Brain microvascular endothelial cell (primary cell): Measurements from ENCODE around the gene KCNQ1.
"Not testable (repeated sequence)": the region's sequence is repeated elsewhere in the genome, so short reads cannot be mapped to it uniquely, and the experiment has no call there.

Source experiments
- DNase-seq: peaks from one replicate; pipeline ENCODE4 v3.0.0-alpha.2; 2020
- H3K27ac ChIP-seq: fragments of 250-450 bp; sonication (Bioruptor Pico); 2 replicates; pipeline ENCODE4 v1.5.1; 2020; ENCODE audit warnings: mild to moderate bottlenecking, moderate library complexity
- H3K27me3 ChIP-seq: fragments of 250-450 bp; sonication (Bioruptor Pico); replicated peaks from 2 replicates; pipeline ENCODE4 v1.5.1; 2020; ENCODE audit warnings: mild to moderate bottlenecking
- H3K36me3 ChIP-seq: fragments of 250-450 bp; sonication (Bioruptor Pico); replicated peaks from 2 replicates; pipeline ENCODE4 v1.5.1; 2020; ENCODE audit warnings: mild to moderate bottlenecking
- H3K4me3 ChIP-seq: 2 replicates; pipeline ENCODE4 v1.5.1; 2011; ENCODE audit warnings: low read depth, mild to moderate bottlenecking, control low read depth, low read length, moderate library complexity
- in situ Hi-C: cut with HindIII; loops from 2 replicates; pipeline ENCODE4 v1.10.0; 2017; ENCODE audit warnings: low sequenced_read_pairs, low pct_ligation_motif_present
- TF ChIP-seq, protein P1 (sequence below): IDR thresholded peaks from 2 replicates; pipeline ENCODE4 v1.5.1; 2011; ENCODE audit warnings: low read depth, mild to moderate bottlenecking, moderate library complexity, low read length, control low read depth, inconsistent platforms; ENCODE audit errors: missing control alignments

The KCNQ1 gene

DNA sequence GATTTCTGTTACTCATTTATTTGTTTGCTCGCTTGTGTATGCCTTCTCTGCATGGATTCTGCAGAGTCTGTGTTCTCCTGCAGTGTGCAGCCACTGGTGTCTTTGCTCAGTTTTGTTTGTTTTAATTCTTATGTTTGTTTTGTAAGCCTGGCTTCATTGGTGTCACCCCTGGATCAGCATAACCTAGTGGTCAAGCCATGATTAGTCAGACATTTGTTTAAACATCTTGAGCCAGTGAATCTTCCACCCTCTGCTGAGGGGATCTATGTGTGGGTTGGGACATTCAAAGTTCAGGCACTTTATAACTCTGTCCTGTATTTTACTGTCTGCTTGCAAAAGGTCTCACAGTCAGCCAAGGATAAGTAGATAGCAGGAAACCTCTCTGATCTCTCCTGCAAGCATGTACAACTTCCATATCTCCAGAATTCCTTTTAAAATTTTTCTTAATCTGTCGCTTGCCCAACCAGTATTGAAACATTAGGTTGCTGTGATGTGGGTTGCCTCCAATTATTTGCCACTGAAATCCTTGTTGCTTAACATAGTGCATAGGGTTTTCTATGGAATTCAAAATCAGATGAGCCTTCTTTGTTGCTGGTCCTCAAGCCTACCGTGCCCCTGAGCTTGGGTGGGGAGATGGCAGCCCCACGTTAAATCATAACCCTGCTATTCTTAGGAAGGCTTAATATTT is 168.2 kb downstream of the KCNQ1 start:
- no peak for DNase-seq
- no peaks in the 10 kb centered on the region for H3K36me3 ChIP-seq
- no peak overlapping the region for H3K27ac ChIP-seq
- peaks cover 6% of the 10 kb centered on the region for H3K27me3 ChIP-seq
- H3K4me3 ChIP-seq, result no peak overlapping the region
- TF ChIP-seq, protein P1, sequence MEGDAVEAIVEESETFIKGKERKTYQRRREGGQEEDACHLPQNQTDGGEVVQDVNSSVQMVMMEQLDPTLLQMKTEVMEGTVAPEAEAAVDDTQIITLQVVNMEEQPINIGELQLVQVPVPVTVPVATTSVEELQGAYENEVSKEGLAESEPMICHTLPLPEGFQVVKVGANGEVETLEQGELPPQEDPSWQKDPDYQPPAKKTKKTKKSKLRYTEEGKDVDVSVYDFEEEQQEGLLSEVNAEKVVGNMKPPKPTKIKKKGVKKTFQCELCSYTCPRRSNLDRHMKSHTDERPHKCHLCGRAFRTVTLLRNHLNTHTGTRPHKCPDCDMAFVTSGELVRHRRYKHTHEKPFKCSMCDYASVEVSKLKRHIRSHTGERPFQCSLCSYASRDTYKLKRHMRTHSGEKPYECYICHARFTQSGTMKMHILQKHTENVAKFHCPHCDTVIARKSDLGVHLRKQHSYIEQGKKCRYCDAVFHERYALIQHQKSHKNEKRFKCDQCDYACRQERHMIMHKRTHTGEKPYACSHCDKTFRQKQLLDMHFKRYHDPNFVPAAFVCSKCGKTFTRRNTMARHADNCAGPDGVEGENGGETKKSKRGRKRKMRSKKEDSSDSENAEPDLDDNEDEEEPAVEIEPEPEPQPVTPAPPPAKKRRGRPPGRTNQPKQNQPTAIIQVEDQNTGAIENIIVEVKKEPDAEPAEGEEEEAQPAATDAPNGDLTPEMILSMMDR, result no peak
- in situ Hi-C loops, result no loop called here

DNA sequence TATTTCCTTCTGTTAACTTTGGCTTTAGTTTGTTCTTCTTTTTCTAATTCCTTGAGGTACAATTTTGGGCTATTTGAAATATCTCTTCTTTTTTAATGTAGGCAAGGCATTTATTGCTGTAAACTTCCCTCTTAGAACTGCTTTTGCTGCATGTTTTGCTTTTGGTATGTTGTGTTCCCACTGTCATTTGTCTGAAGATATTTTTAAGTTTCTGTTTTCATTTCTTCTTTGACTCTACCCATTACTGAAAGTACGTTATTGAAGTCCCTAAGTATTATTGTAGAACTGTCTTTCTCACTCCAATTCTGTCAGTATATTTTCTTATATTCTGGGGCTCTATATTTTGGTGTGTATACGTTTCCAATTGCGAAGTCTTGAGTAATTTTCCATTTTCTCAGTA is 177.1 kb downstream of the KCNQ1 start:
- in situ Hi-C loops, result no loop called here
- TF ChIP-seq, protein P1, result no peak
- Histone ChIP-seq H3K36me3 (no peaks in the 10 kb centered on the region), H3K4me3 (no peak overlapping the region), H3K27ac (no peak overlapping the region), H3K27me3 (no peaks in the 10 kb centered on the region)
- no peak for DNase-seq

DNA sequence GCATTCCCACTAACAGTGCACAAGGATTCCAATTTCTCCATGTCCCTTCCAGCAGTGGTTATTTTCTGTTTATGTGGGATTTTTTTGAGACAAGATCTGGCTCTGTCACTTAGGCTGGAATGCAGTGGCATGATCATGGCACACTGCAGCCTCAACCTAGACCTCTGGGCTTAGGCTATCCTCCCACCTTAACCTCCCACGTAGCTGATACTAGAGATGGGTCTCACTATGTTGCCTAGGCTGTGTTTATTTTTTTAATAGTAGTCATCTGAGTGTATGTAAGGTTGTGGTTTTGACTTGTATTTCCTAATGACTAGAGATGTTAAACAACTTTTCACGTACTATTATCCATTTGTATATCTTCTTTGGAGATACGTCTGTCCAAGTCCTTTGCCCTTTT is 180.4 kb downstream of the KCNQ1 start:
- H3K27ac ChIP-seq, result no peak overlapping the region
- TF ChIP-seq, protein P1, result no peak
- no peak for DNase-seq
- in situ Hi-C loops, result no loop called here
- H3K27me3 ChIP-seq, result no peaks in the 10 kb centered on the region
- no peaks in the 10 kb centered on the region for H3K36me3 ChIP-seq
- H3K4me3 ChIP-seq, result no peak overlapping the region

DNA sequence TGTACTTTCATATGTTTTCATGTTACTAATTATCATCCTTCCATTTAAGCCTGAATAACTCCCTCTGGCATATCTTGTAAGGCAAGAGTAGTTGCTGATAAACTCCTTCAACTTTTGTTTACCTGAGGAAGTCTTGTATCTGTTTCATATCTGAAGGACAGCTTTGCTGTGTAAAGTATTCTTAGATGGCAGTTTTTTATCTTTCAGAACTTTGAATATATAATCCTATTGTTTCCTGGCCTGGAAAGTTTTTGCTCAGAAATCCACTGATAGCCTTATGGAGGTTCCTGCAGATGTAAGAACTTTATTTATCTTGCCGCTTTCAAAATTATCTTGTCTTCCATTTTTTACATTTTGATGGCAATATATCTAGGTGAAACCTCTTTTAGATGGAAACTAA is 185.9 kb downstream of the KCNQ1 start:
- no peaks in the 10 kb centered on the region for H3K27me3 ChIP-seq
- H3K4me3 ChIP-seq, result no peak overlapping the region
- in situ Hi-C loops, result no loop called here
- H3K27ac ChIP-seq, result no peak overlapping the region
- TF ChIP-seq, protein P1, result no peak
- no peaks in the 10 kb centered on the region for H3K36me3 ChIP-seq
- DNase-seq, result no peak

DNA sequence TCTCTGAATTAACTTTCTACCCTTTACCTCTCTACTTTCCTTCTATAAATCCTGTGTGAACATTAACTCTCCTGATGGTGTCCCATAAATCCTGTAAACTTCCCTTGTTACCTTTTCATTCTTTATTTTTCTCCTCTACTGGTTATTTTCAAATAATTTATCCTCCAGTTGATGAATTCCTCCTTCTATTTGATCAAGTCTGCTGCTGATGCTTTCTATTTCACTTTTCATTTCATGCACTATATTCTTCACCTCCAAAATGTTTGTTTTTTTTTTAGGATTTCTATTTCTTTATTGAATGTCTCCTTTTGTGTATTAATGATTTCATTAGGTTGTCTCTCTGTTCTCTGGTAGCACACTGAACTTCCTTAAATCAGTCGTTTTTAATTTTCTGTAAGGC is 186.4 kb downstream of the KCNQ1 start:
- H3K4me3 ChIP-seq, result no peak overlapping the region
- TF ChIP-seq, protein P1, result no peak
- no peak for DNase-seq
- in situ Hi-C loops, result no loop called here
- H3K27me3 ChIP-seq, result no peaks in the 10 kb centered on the region
- no peak overlapping the region for H3K27ac ChIP-seq
- no peaks in the 10 kb centered on the region for H3K36me3 ChIP-seq

DNA sequence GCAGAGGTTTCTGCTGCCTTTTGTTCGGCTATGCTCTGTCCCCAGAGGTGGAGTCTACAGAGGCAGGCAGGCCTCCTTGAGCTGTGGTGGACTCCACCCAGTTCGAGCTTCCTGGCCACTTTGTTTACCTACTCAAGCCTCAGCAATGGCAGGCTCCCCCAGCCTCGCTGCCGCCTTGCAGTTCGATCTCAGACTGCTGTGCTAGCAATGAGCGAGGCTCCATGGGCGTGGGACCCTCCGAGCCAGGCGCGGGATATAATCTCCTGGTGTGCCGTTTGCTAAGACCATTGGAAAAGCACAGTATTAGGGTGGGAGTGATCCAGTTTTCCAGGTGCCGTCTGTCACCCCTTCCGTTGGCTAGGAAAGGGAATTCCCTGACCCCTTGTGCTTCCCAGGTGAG is 195.0 kb downstream of the KCNQ1 start:
- H3K4me3 ChIP-seq, in situ Hi-C loops, H3K27ac ChIP-seq, H3K36me3 ChIP-seq, H3K27me3 ChIP-seq, DNase-seq: not testable (repeated sequence)
